Neural crest cell (in vitro differentiated cells): ENCODE data around the gene SNCAIP. TPM values are rescaled to one million over a fixed set of nuclear protein-coding genes. Genes with fewer than 3 reads are reported as not detected.

Experiments
- DNase-seq: peaks from one replicate; pipeline ENCODE4 v3.0.0; 2021; ENCODE audit warnings: low read depth, mixed read lengths, low spot score
- H3K27ac Mint-ChIP-seq: one replicate; pipeline ENCODE4 v1.8.0; 2021; ENCODE audit warnings: mild to moderate bottlenecking, mixed read lengths; ENCODE audit not compliant: unreplicated experiment
- H3K27me3 Mint-ChIP-seq: 2 replicates; pipeline ENCODE4 v1.8.0; 2021; ENCODE audit warnings: low read depth, mild to moderate bottlenecking, mixed read lengths
- H3K36me3 Mint-ChIP-seq: 2 replicates; pipeline ENCODE4 v1.8.0; 2021; ENCODE audit warnings: low read depth, mild to moderate bottlenecking, mixed read lengths
- H3K4me1 Mint-ChIP-seq: 2 replicates; pipeline ENCODE4 v1.8.0; 2021; ENCODE audit warnings: mixed read lengths
- H3K4me3 Mint-ChIP-seq: one replicate; pipeline ENCODE4 v1.8.0; 2021; ENCODE audit warnings: mild to moderate bottlenecking, mixed read lengths
- H3K9me3 Mint-ChIP-seq: 2 replicates; pipeline ENCODE4 v1.8.0; 2021; ENCODE audit warnings: mixed read lengths
- CTCF ChIP-seq: fragments of 200-600 bp; sonication (generic); conservative IDR thresholded peaks from 2 replicates; pipeline ENCODE4 v1.5.0; 2021; ENCODE audit warnings: antibody characterized with exemption, mild to moderate bottlenecking
- total RNA-seq: library from RNA; stranded (reverse); gene quantifications from 2 replicates; pipeline ENCODE4 v1.2.1, GENCODE V29; 2021

SNCAIP gene
- total RNA-seq, 1 donor from 2014 or later = 10.2 TPM

GRCh38 chr5:122392824-122393223 is 80.8 kb downstream of the SNCAIP start:
- H3K4me1 Mint-ChIP-seq = peaks cover 2% of the 10 kb centered on the region
- no peak for TF ChIP-seq CTCF
- no peak for DNase-seq
- H3K27me3 Mint-ChIP-seq = no peaks in the 10 kb centered on the region
- H3K9me3 Mint-ChIP-seq = no peaks in the 10 kb centered on the region
- no peak overlapping the region for H3K27ac Mint-ChIP-seq
- no peak overlapping the region for H3K4me3 Mint-ChIP-seq
- no peaks in the 10 kb centered on the region for H3K36me3 Mint-ChIP-seq

GRCh38 chr5:122394284-122394930 is 82.4 kb downstream of the SNCAIP start:
- Mint-ChIP-seq H3K27me3 (no peaks in the 10 kb centered on the region), H3K27ac (no peak overlapping the region), H3K4me3 (no peak overlapping the region), H3K9me3 (no peaks in the 10 kb centered on the region), H3K4me1 (peaks cover 6% of the 10 kb centered on the region), H3K36me3 (no peaks in the 10 kb centered on the region)
- no peak for DNase-seq
- TF ChIP-seq CTCF = no peak

GRCh38 chr5:122398016-122398415 is 86.0 kb downstream of the SNCAIP start:
- Mint-ChIP-seq H3K4me3 (no peak overlapping the region), H3K9me3 (no peaks in the 10 kb centered on the region), H3K27me3 (no peaks in the 10 kb centered on the region), H3K4me1 (peaks cover 11% of the 10 kb centered on the region), H3K36me3 (no peaks in the 10 kb centered on the region), H3K27ac (no peak overlapping the region)
- DNase-seq = no peak
- TF ChIP-seq CTCF = no peak

- Mint-ChIP-seq H3K4me1 (peaks cover 16% of the 10 kb centered on the region), H3K36me3 (no peaks in the 10 kb centered on the region), H3K27me3 (no peaks in the 10 kb centered on the region), H3K27ac (no peak overlapping the region), H3K9me3 (no peaks in the 10 kb centered on the region), H3K4me3 (no peak overlapping the region)
- no peak for TF ChIP-seq CTCF
- DNase-seq = no peak
Measured at GRCh38 chr5:122400341-122400740, 88.3 kb downstream of the SNCAIP start.

- Mint-ChIP-seq H3K27ac (no peak overlapping the region), H3K36me3 (no peaks in the 10 kb centered on the region), H3K9me3 (no peaks in the 10 kb centered on the region), H3K4me3 (no peak overlapping the region), H3K27me3 (no peaks in the 10 kb centered on the region), H3K4me1 (peaks cover 16% of the 10 kb centered on the region)
- DNase-seq = no peak
- no peak for TF ChIP-seq CTCF
Measured at GRCh38 chr5:122400938-122401337, 88.9 kb downstream of the SNCAIP start.
